Fibroblast of the aortic adventitia (primary cell): ENCODE data around the gene THRB. TPM values are rescaled to one million over a fixed set of nuclear protein-coding genes. Genes with fewer than 3 reads are reported as not detected.

Experiments used
- DNase-seq: peaks from one replicate; pipeline ENCODE4 v3.0.0-alpha.2; 2010; ENCODE audit warnings: low read depth
- H3K4me3 ChIP-seq: 2 replicates; pipeline ENCODE4 v1.5.1; 2011; ENCODE audit warnings: low read depth, mild to moderate bottlenecking, control low read depth, low read length, moderate library complexity
- CTCF ChIP-seq: IDR thresholded peaks from 2 replicates; pipeline ENCODE4 v1.5.1; 2011; ENCODE audit warnings: mild to moderate bottlenecking, low read length, control low read depth, inconsistent platforms; ENCODE audit not compliant: insufficient read depth
- total RNA-seq: library from RNA; depleted of rRNA; stranded (reverse); fragments of >200 nt; gene quantifications from 2 replicates; pipeline ENCODE4 v1.2.3, GENCODE V29; 2012; ENCODE audit warnings: low replicate concordance

THRB gene
- total RNA-seq, 1 donor = 4.7 TPM

DNA sequence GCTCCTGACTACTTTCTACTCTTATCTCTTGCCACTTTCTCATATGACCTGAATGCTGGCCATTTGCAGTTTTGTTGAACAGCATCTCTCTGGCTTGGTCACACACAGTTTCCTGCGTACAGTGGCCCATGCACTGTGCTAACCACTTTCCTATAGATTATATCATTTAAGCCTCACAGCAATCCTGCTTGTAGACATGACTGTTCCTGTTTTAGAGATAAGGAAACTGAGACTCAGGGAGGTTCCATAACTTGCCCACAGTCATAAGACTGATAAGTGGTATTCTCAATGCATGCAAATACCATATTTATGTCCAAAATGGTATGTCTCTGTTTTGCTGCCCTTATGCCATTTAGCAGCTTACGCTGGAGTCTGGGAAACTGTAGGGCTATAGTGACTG lies 320.0 kb downstream of the THRB start:
- H3K4me3 ChIP-seq = no peak overlapping the region
- TF ChIP-seq CTCF = no peak
- no peak for DNase-seq

DNA sequence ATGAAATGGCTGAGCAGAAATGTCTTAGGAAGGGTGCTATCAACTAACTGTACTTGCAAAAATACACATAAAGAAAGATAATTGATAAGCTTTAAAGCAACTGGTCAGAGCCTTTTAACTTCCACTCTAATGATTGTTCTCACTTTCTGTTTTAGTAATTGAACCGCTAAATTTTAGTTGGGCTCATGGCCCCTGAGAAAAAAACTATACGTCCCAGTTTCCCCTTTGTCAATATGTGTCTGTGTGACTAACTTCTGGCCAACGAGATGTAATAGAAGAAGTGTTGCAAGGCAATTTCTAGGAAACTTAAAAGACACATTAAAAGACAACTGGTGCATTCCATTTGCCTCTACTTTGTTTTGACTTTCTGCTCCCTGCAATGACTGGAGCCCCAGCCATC lies 325.7 kb downstream of the THRB start:
- H3K4me3 ChIP-seq = no peak overlapping the region
- no peak for DNase-seq
- TF ChIP-seq CTCF = no peak

- no peak for TF ChIP-seq CTCF
- DNase-seq = no peak
- H3K4me3 ChIP-seq = no peak overlapping the region
Measured at GRCh38 chr3:24167429-24167828, 327.2 kb downstream of the THRB start.

DNA sequence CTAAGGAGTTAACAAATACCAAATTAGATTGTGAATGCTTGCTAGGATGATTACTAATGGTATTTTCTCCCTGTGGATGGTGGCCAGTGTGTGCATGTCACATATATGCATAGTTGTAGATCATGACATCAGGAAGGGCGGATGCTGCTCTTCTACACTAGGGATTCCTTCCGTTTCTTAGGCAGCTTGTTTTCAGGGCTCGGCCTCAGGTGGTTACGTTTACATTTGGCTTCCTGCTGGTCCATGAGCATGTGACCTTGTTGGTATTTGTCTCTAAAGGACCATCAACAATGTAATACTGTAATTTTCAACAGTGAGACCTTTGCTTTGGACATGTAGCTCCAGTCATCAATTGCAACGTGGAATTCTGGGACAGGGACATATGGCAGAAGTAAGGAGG lies 328.1 kb downstream of the THRB start:
- DNase-seq = no peak

GRCh38 chr3:24165603-24165982 lies 329.1 kb downstream of the THRB start:
- DNase-seq = no peak
- no peak overlapping the region for H3K4me3 ChIP-seq
- no peak for TF ChIP-seq CTCF

More for the DNA sequence above, 328.1 kb downstream of the THRB start:
- no peak overlapping the region for H3K4me3 ChIP-seq
- TF ChIP-seq CTCF = no peak

- DNase-seq = no peak
- no peak overlapping the region for H3K4me3 ChIP-seq
- TF ChIP-seq CTCF = no peak
Measured at GRCh38 chr3:24164967-24165602, 329.6 kb downstream of the THRB start.

DNA sequence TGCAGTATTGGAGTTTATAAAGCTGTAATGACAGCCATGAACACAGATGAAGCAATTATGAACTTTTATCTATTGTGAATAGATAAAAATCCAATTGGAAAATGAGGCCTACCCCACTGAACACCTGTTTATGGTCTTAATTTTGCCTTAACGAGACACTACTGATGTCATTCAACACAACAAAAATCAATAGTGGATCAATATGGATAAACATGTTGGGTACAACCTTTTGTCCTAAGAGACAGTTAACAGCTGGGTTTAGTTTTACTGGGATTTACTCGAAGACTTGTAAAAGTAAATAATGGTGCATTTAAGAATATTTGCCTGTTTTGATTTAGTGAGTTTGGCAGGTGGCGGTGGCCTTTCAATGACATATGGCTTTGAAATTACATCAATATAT lies 331.7 kb downstream of the THRB start:
- no peak for TF ChIP-seq CTCF
- DNase-seq = no peak
- no peak overlapping the region for H3K4me3 ChIP-seq
